ENCODE measurements around the gene ATP9A.
"Not testable (repeated sequence)": the region's sequence is repeated elsewhere in the genome, so short reads cannot be mapped to it uniquely, and the experiment has no call there.

ATP9A gene

GRCh38 chr20:51790256-51790655 is 22.1 kb upstream of the ATP9A start:
- no peak for DNase-seq

GRCh38 chr20:51789434-51789833 is 21.2 kb upstream of the ATP9A start:
- DNase-seq: no peak

DNA sequence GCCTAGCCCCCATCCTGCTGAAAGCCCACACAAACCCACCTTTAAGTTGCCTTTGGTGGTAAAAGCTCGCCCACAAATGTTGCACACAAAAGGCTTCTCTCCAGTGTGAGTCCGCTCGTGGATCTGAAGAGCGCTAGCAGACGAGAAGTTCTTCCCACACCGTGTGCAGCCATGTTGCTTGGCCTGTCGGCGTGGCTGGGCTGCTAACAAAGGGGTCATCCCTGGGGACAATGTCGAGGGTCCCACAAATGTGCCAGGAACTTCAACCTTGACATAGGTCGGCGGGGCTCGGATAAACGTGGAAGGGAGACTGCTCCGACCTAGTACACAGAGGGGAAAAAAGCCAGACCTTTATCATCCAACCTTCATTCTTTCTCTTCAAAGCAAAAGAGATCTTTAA is 20.6 kb upstream of the ATP9A start:
- DNase-seq: no peak

DNA sequence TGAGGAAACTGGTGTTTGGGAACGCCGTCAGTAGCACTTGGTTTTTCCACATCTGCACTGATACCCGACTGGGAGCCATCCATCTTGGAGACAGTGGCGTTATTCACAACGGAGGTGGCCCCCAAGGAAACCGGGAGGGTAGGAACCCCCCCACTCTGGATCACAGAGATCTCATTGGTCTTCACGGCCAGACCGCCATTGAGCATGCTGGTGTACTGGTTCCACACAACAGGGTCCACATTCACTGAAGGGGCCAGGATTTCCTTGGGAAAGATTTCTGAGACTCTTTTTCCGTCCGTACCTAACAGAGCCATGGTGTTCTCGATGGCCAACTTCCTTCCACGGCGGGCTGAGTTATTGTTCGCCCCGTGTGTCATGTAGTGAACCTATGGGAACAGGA is 16.1 kb upstream of the ATP9A start:
- DNase-seq: no peak

DNA sequence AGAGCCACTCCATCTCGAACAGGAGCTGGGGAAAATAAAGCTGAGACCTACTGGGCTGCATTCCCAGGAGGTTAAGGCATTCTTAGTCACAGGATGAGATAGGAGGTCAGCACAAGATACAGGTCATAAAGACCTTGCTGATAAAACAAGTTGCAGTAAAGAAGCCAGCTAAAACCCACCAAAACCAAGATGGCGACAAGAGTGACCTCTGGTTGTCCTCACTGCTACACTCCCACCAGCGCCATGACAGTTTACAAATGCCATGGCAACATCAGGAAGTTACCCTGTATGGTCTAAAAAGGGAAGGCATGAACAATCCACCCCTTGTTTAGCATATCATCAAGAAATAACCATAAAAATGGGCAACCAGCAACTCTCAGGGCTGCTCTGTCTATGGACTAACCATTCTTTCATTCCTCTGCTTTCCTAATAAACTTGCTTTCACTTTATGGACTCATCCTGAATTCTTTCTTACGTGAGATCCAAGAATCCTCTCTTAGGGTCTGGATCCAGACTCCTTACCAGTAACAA is 10.1 kb upstream of the ATP9A start:
- DNase-seq: not testable (repeated sequence)

- no peak for DNase-seq
These were observed 7.1 kb upstream of the ATP9A start for GRCh38 chr20:51775241-51775640.

- no peak for DNase-seq
These were observed 4.0 kb upstream of the ATP9A start for GRCh38 chr20:51772236-51772635.

GRCh38 chr20:51769976-51770615 is 1.9 kb upstream of the ATP9A start:
- DNase-seq: no peak

- no peak for DNase-seq
These were observed 748 bp upstream of the ATP9A start for GRCh38 chr20:51768759-51769517.

GRCh38 chr20:51766994-51767866 is 960 bp downstream of the ATP9A start:
- DNase-seq: peak; percentile 38

DNA sequence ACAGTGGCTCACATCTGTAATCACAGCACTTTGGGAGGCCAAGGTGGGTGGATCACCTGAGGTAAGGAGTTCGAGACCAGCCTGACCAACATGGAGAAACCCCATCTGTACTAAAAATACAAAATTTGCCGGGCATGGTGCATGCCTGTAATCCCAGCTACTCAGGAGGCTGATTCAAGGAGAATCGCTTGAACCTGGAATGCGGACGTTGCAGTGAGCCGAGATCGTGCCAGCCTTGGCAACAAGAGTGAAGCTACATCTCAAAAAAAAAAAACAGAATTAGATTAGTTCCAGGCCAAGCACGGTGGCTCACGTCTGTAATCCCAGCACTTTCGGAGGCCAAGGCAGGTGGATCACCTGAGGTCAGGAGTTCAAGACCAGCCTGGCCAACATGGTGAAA is 2.8 kb downstream of the ATP9A start:
- DNase-seq: not testable (repeated sequence)

DNA sequence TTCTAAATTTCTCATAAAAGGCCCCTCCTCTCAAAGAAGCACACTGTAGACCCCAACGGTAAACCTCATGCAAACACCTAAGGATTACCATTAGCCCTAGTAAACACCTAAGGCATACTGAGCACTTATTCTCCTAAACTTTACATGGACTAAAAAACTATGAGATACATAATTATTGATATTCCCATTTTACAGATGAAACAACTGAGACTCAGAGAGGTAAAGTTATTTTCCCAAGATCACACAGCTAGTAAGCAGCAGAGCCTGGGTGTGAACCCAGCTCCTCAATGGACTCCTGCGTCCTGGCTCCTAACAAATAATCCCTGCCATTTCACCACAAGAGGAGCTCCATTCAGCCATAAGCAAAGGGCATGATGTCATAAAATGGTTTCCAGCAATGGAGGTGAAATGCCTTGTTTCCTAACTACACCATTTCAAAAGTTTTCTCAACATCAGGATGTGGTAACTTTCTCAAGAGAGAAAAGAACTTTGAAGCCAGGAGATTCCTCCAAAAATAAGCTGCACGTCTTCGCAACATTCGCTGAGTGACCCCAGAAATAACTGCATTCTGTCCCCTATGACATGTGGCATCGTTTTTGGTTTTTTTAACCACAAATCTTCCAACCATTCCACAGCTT is 4.1 kb downstream of the ATP9A start:
- no peak for DNase-seq

DNA sequence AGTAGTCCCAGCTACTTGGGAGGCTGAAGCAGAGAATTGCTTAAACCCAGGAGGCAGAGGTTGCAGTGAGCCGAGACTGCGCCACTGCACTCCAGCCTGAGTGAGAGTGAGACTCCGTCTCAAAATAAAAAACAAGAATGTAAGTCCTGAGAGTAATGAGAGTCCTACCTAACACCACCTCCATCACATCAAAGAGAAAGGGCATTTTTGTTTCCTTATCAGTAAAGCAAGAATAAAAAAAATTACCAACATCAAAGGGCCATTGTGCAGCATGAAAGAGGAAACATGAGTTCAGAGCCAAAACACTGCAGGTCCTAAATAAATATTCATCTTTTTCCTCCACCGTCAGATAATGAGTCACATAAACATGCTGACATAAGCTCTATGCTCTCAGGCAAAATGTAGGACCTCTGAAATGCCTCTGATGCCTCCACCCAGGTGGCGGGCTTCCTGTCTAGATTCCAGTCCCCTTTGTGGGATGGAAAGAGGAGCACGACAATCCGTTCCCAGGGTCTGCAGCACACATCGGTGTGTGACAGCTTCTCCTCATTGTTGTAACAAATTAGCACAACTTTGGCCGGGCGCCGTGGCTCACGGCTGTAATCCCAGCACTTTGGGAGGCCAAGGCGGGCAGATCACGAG is 7.2 kb downstream of the ATP9A start:
- DNase-seq: no peak

- no peak for DNase-seq
These were observed 8.2 kb downstream of the ATP9A start for GRCh38 chr20:51759769-51760510.

DNA sequence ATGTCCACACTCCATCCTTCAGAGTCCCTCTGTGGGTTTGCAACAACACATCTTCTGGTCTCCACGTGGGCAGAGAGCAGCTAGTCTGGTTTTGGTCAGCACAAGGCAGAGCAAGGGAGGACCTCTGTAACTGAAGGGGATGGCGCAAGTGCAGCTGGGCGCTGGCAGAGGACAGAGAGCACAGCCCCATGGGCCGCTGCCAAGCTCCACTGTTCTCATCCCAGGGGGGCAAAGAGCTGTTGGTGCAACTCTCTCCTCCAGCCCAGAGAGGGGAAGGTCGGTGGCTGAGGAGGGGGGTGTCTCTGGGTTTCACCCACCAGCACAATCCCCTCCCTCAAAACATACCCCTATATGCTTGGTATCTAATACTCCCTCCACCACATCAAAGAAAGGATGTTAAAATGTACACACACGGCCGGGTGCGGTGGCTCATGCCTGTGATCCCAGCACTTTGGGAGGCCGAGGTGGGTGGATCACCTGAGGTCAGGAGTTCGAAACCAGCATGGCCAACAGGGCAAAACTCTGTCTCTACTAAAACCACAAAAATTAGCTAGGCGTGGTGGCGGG is 9.1 kb downstream of the ATP9A start:
- DNase-seq: no peak

- no peak for DNase-seq
These were observed 11.0 kb downstream of the ATP9A start for GRCh38 chr20:51757226-51757625.

GRCh38 chr20:51756653-51757052 is 11.5 kb downstream of the ATP9A start:
- DNase-seq: no peak

- DNase-seq: not testable (repeated sequence)
These were observed 15.0 kb downstream of the ATP9A start for GRCh38 chr20:51753220-51753619.

- no peak for DNase-seq
These were observed 15.7 kb downstream of the ATP9A start for GRCh38 chr20:51752343-51752951.

- no peak for DNase-seq
These were observed 17.3 kb downstream of the ATP9A start for GRCh38 chr20:51750770-51751388.
